Glutamatergic neuron (in vitro differentiated cells): ENCODE results near the gene AGER. TPM values are rescaled to one million over a fixed set of nuclear protein-coding genes. Genes with fewer than 3 reads are reported as not detected.
A peak's percentile ranks its signal among the peaks of the same experiment; 100 is the strongest.

ENCODE experiments used
- DNase-seq: peaks from one replicate; pipeline ENCODE4 v3.0.0; 2022
- H3K27ac Mint-ChIP-seq: one replicate; pipeline ENCODE4 v1.8.0; 2020; ENCODE audit warnings: mild to moderate bottlenecking, mixed read lengths, inconsistent platforms; ENCODE audit not compliant: unreplicated experiment
- H3K27me3 Mint-ChIP-seq: one replicate; pipeline ENCODE4 v1.8.0; 2020; ENCODE audit warnings: mild to moderate bottlenecking, moderate library complexity, mixed read lengths, inconsistent platforms; ENCODE audit not compliant: unreplicated experiment
- H3K36me3 Mint-ChIP-seq: one replicate; pipeline ENCODE4 v1.8.0; 2020; ENCODE audit warnings: mild to moderate bottlenecking, mixed read lengths, inconsistent platforms; ENCODE audit not compliant: unreplicated experiment
- H3K4me1 Mint-ChIP-seq: one replicate; pipeline ENCODE4 v1.8.0; 2020; ENCODE audit warnings: mild to moderate bottlenecking, low read depth, mixed read lengths, inconsistent platforms; ENCODE audit not compliant: unreplicated experiment
- H3K4me3 Mint-ChIP-seq: one replicate; pipeline ENCODE4 v1.8.0; 2020; ENCODE audit warnings: mild to moderate bottlenecking, mixed read lengths, inconsistent platforms; ENCODE audit not compliant: unreplicated experiment
- H3K9me3 Mint-ChIP-seq: one replicate; pipeline ENCODE4 v1.8.0; 2020; ENCODE audit warnings: mild to moderate bottlenecking, moderate library complexity, mixed read lengths, inconsistent platforms; ENCODE audit not compliant: unreplicated experiment
- CTCF ChIP-seq: fragments of 200-600 bp; sonication (generic); IDR thresholded peaks from one replicate; pipeline ENCODE4 v1.5.0; 2021; ENCODE audit not compliant: partially characterized antibody, unreplicated experiment
- microRNA-seq: library from miRNA; unstranded; fragments of <30 nt; microRNA quantifications from one replicate; pipeline ENCODE4, GENCODE V29; 2020; ENCODE audit not compliant: unreplicated experiment
- total RNA-seq: library from RNA; stranded (reverse); fragmentation: NEBNext Ultra II Directional; extraction: Animal tissue kit (Norgen Biotek cat#: 25700); gene quantifications from one replicate; pipeline ENCODE4 v1.2.1, GENCODE V29; 2021; ENCODE audit not compliant: unreplicated experiment

Gene AGER
- total RNA-seq, 1 donor from 2014 or later = 13.2 TPM

GRCh38 chr6:32137454-32137853 lies 46.6 kb downstream of the AGER start:
- H3K27ac Mint-ChIP-seq = no peak overlapping the region
- no peaks in the 10 kb centered on the region for H3K9me3 Mint-ChIP-seq
- no peak for DNase-seq
- H3K36me3 Mint-ChIP-seq = no peaks in the 10 kb centered on the region
- TF ChIP-seq CTCF = no peak
- no peak overlapping the region for H3K4me3 Mint-ChIP-seq
- peaks cover 14% of the 10 kb centered on the region for H3K27me3 Mint-ChIP-seq
- H3K4me1 Mint-ChIP-seq = no peaks in the 10 kb centered on the region

GRCh38 chr6:32133786-32134185 lies 50.3 kb downstream of the AGER start:
- Mint-ChIP-seq H3K36me3 (no peaks in the 10 kb centered on the region), H3K27ac (no peak overlapping the region), H3K4me3 (no peak overlapping the region), H3K27me3 (peaks cover 3% of the 10 kb centered on the region), H3K4me1 (peaks cover 4% of the 10 kb centered on the region), H3K9me3 (no peaks in the 10 kb centered on the region)
- no peak for TF ChIP-seq CTCF
- no peak for DNase-seq

- Mint-ChIP-seq H3K4me3 (no peak overlapping the region), H3K36me3 (no peaks in the 10 kb centered on the region), H3K27ac (no peak overlapping the region), H3K9me3 (peaks cover 8% of the 10 kb centered on the region), H3K4me1 (peaks cover 11% of the 10 kb centered on the region), H3K27me3 (peaks cover 7% of the 10 kb centered on the region)
- TF ChIP-seq CTCF = no peak
- DNase-seq = no peak
Measured at GRCh38 chr6:32132110-32132509, 51.9 kb downstream of the AGER start.

GRCh38 chr6:32131439-32131948 lies 52.6 kb downstream of the AGER start:
- Mint-ChIP-seq H3K4me3 (peak overlapping the region; percentile 59), H3K9me3 (peaks cover 10% of the 10 kb centered on the region), H3K27me3 (peaks cover 12% of the 10 kb centered on the region), H3K27ac (peak overlapping the region; percentile 66), H3K36me3 (no peaks in the 10 kb centered on the region), H3K4me1 (peaks cover 15% of the 10 kb centered on the region)
- TF ChIP-seq CTCF = no peak
- no peak for DNase-seq

Small RNAs within 50 kb of the gene (microRNA-seq; reads per million reads assigned to microRNA genes)
- gene MIR6721 (32.7 reads per million, percentile 64 among the genes with 10 or more reads in this experiment), gene MIR6833 (not detected)

Other genes with a start within 250 kb of the AGER start
- not detected for gene CFB, start 238.2 kb downstream of the AGER start, total RNA-seq
- gene NELFE, start 225.3 kb downstream of the AGER start, total RNA-seq = 52.7 TPM
- gene SKIC2, start 225.1 kb downstream of the AGER start, total RNA-seq = 109 TPM
- 23.8 TPM for gene DXO, start 212.1 kb downstream of the AGER start, total RNA-seq
- 9.3 TPM for gene C4A, start 202.2 kb downstream of the AGER start, total RNA-seq
- gene C4B, start 169.5 kb downstream of the AGER start, total RNA-seq = 6.4 TPM
- 0.64 TPM for gene CYP21A2, start 145.8 kb downstream of the AGER start, total RNA-seq
- 6.0 TPM for gene TNXB, start 74.9 kb downstream of the AGER start, total RNA-seq
- gene ATF6B, start 56.0 kb downstream of the AGER start, total RNA-seq = 79.5 TPM
- gene FKBPL, start 54.0 kb downstream of the AGER start, total RNA-seq = 4.7 TPM
- gene PRRT1, start 32.3 kb downstream of the AGER start, total RNA-seq = 5.1 TPM
- 55.1 TPM for gene PPT2, start 30.1 kb downstream of the AGER start, total RNA-seq
- gene EGFL8, start 19.7 kb downstream of the AGER start, total RNA-seq = 23.0 TPM
- 136 TPM for gene AGPAT1, start 8.2 kb downstream of the AGER start, total RNA-seq
- 103 TPM for gene RNF5, start 5.8 kb downstream of the AGER start, total RNA-seq
- gene PBX2, start 5.9 kb upstream of the AGER start, total RNA-seq = 105 TPM
- 3.2 TPM for gene GPSM3, start 8.4 kb upstream of the AGER start, total RNA-seq
- gene NOTCH4, start 39.8 kb upstream of the AGER start, total RNA-seq = 4.9 TPM
- not detected for gene TSBP1, start 187.7 kb upstream of the AGER start, total RNA-seq
- gene BTNL2, start 222.9 kb upstream of the AGER start, total RNA-seq = not detected